HG03108 (cell line): ENCODE results near the gene EFS.
"Not testable (repeated sequence)": the region's sequence is repeated elsewhere in the genome, so short reads cannot be mapped to it uniquely, and the experiment has no call there.

ENCODE experiments used
- ATAC-seq: cut with Tn5 transposase; IDR thresholded peaks from one replicate; pipeline ENCODE4 v1.9.1; 2021; ENCODE audit warnings: moderate library complexity; ENCODE audit not compliant: unreplicated experiment

The EFS gene

GRCh38 chr14:23400496-23401149 lies 35.7 kb upstream of the EFS start:
- not testable (repeated sequence) for ATAC-seq

GRCh38 chr14:23399591-23399990 lies 34.6 kb upstream of the EFS start:
- ATAC-seq, result no peak

GRCh38 chr14:23399136-23399535 lies 34.2 kb upstream of the EFS start:
- no peak for ATAC-seq

- no peak for ATAC-seq
Observed at GRCh38 chr14:23398348-23398747, 33.4 kb upstream of the EFS start.

GRCh38 chr14:23396781-23397407 lies 31.9 kb upstream of the EFS start:
- no peak for ATAC-seq

- ATAC-seq, result no peak
Observed at GRCh38 chr14:23396126-23396525, 31.2 kb upstream of the EFS start.

GRCh38 chr14:23392613-23393012 lies 27.6 kb upstream of the EFS start:
- no peak for ATAC-seq

GRCh38 chr14:23389871-23390270 lies 24.9 kb upstream of the EFS start:
- not testable (repeated sequence) for ATAC-seq

- ATAC-seq, result no peak
Observed at GRCh38 chr14:23389396-23389795, 24.4 kb upstream of the EFS start.

GRCh38 chr14:23388996-23389395 lies 24.0 kb upstream of the EFS start:
- ATAC-seq, result no peak

GRCh38 chr14:23387916-23388882 lies 23.2 kb upstream of the EFS start:
- ATAC-seq, result no peak

GRCh38 chr14:23386999-23387398 lies 22.0 kb upstream of the EFS start:
- no peak for ATAC-seq

- not testable (repeated sequence) for ATAC-seq
Observed at GRCh38 chr14:23386266-23386657, 21.3 kb upstream of the EFS start.

GRCh38 chr14:23385642-23386265 lies 20.8 kb upstream of the EFS start:
- no peak for ATAC-seq

GRCh38 chr14:23385244-23385641 lies 20.3 kb upstream of the EFS start:
- ATAC-seq, result no peak

GRCh38 chr14:23384364-23385080 lies 19.6 kb upstream of the EFS start:
- no peak for ATAC-seq

GRCh38 chr14:23382731-23383440 lies 17.9 kb upstream of the EFS start:
- ATAC-seq, result no peak

GRCh38 chr14:23382276-23382675 lies 17.3 kb upstream of the EFS start:
- no peak for ATAC-seq

- ATAC-seq, result no peak
Observed at GRCh38 chr14:23381871-23382270, 16.9 kb upstream of the EFS start.

GRCh38 chr14:23380976-23381375 lies 16.0 kb upstream of the EFS start:
- no peak for ATAC-seq
